GM12865 (cell line): ENCODE measurements around the gene SERPINB1.

Experiments
- DNase-seq: peaks from one replicate; pipeline ENCODE4 v3.0.0; 2010; ENCODE audit warnings: low read depth
- H3K4me3 ChIP-seq: 2 replicates; pipeline ENCODE4 v1.5.1; 2011; ENCODE audit warnings: mild to moderate bottlenecking, low read depth, low read length, control low read depth
- TF ChIP-seq, protein P1 (sequence below): IDR thresholded peaks from 2 replicates; pipeline ENCODE4 v1.5.1; 2011; ENCODE audit warnings: low read length, control low read depth, low read depth, inconsistent platforms; ENCODE audit not compliant: insufficient read depth; ENCODE audit errors: missing control alignments

Gene SERPINB1

DNA sequence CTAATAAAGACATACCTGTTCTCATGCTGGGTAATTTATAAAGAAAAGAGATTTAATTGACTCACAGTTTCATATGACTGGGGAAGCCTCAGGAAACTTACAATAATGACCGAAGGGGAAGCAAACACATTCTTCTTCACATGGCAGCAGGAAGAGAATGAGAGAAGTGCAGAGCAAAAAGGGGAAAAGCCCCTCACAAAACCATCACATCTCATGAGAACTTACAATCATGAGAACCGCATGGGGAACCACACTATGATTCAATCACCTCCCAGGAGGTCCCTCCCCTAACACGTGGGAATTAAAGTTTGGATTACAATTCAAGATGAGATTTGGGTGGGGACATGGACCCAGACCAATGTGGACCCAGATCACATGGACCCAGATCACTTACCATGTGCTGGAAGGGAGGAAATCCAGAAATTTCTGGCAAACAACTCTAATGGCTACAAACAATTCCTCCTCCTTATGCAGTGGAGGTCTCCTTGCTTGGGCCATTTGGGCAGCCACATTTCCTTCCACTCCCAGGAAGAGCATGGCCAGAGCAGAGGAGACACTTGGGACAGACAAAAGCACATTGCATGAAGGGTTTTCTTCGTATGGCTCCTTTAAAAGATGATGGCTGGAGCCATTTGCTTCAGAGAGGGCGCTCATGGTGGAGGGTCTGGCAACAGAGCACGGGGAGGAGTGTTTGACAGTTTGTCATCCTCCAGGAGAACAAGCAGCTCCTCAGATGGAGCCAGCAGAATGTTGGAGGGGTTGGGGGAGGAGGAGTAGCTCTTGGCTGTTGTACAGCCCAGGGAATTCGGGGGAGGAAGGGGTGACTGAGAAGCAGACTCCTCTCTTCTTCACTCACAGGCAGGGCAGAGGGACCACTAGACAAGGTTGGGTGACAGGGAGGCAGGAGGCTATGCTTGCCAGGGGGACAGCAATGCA lies 31.0 kb upstream of the SERPINB1 start:
- H3K4me3 ChIP-seq, result no peak overlapping the region
- DNase-seq, result peak; percentile 57
- TF ChIP-seq, protein P1, sequence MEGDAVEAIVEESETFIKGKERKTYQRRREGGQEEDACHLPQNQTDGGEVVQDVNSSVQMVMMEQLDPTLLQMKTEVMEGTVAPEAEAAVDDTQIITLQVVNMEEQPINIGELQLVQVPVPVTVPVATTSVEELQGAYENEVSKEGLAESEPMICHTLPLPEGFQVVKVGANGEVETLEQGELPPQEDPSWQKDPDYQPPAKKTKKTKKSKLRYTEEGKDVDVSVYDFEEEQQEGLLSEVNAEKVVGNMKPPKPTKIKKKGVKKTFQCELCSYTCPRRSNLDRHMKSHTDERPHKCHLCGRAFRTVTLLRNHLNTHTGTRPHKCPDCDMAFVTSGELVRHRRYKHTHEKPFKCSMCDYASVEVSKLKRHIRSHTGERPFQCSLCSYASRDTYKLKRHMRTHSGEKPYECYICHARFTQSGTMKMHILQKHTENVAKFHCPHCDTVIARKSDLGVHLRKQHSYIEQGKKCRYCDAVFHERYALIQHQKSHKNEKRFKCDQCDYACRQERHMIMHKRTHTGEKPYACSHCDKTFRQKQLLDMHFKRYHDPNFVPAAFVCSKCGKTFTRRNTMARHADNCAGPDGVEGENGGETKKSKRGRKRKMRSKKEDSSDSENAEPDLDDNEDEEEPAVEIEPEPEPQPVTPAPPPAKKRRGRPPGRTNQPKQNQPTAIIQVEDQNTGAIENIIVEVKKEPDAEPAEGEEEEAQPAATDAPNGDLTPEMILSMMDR, result no peak

DNA sequence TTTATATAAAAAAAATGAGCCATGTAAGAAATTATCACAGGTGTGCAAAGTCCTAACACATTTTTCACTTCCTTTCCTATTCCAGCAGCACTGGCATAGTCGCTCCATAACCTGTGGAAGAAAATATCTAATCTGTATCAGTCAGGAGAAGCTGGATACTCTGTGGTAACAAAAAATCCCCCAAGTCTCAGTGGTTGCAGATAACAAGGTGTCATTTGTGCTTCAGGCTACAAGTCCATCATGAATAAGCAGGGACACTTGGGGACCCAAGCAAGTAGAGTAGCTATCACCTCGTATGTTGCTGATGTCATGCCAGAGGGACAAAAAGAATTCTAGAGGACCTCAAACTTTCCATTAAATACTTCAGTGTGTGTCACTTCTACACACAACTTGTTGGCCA lies 30.3 kb upstream of the SERPINB1 start:
- DNase-seq, result no peak
- TF ChIP-seq, protein P1, result no peak
- H3K4me3 ChIP-seq, result no peak overlapping the region

DNA sequence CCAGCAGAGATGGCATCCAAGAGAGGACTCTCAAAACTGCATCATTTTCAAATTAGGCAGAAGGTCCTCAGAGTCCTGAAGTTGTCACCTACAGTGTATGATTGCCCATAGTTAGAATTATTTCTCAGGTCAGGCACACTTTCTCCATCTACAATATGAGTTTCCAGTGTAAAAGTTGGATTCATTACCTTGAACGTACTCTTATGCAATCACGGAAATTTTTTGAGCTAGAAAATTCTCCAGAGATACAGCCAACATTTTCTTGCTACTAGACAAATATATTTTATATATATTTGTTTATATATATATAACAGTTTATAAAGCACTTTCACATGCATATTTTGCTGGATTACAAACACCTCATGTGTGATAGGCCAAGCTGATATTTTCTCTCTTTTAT lies 29.4 kb upstream of the SERPINB1 start:
- TF ChIP-seq, protein P1, result no peak
- no peak for DNase-seq
- H3K4me3 ChIP-seq, result no peak overlapping the region

DNA sequence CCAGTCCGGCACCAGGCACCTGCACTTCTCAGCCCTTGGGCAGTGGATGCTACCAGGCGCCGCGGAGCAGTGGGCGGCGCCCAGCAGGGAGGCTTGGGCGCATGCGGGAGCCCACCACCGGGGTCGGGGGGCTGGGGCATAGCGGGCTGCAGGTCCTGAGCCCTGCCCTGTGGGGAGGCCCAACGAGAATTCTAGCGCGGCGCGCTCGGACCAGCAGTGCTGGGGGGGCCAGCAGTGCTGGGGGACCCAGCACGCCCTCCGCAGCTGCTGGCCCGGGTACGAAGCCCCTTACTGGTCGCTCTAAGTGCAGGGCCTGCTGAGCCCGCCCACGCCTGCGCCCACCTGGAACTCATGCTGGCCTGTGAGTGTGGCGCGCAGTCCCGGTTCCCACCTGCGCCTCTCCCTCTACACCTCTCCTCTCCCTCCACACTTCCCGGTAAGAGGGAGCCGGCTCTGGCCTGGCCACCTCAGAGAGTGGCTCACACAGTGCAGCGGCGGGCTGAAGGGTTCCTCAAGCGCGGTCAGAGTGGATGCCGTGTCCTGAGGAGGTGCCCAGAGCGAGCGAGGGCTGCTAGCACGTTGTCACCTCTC lies 28.5 kb upstream of the SERPINB1 start:
- TF ChIP-seq, protein P1, result no peak
- DNase-seq, result no peak

DNA sequence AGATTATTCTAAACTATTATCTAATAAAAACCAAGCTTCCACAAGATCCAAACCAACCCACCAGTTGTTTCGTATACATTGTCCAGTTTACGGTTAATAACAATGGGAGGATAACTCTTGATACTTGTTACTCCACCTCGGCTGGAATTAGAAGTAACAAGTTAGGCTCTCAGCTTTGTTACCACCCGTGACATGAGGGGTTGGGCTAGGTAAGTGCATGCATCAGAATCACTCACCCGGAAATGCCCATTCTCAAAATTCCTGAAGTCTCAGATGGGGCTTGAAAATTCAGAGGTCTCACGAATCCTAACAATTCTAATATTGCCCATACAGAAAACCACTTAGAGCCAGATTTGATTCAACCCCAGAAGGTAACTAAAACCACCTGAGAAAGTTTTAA lies 27.0 kb upstream of the SERPINB1 start:
- TF ChIP-seq, protein P1, result no peak
- no peak overlapping the region for H3K4me3 ChIP-seq
- DNase-seq, result no peak

More for the DNA sequence above, 28.5 kb upstream of the SERPINB1 start:
- no peak overlapping the region for H3K4me3 ChIP-seq

DNA sequence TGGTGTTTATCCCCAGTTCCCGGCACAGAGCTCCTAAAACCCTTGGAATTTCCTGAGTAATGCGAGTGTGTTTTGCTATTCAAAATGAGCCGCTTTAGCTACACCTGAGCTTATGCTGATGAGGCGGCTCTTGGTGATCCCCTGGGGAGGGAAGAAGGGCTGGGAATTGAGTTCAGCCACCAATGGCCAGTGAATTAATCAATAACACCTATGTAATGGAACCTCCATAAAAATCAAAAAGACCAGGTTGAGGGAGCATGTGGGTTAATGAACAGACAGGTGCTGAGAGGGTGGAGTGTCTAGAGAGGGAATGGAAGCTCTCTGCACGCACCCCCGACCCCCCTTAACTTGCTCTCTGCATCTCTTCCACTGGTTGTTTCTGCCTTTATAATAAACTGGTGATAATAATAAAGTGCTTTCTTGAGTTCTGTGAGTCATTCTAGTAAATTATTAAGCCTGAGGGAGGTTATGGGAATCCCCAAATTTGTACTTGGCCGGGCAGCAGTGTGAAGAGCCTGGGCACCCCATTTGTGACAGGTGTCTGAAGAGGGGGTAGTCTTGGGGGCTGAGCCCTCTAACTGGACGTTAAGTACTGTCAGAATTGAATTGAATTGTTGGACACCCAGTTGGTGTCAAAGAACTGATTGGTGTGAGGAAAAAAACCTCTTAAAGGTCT lies 24.6 kb upstream of the SERPINB1 start:
- peak; percentile 73 for DNase-seq
- peak overlapping the region; percentile 15; the same call in 1 of the 2 replicates for H3K4me3 ChIP-seq

More for the DNA sequence above, 24.6 kb upstream of the SERPINB1 start:
- TF ChIP-seq, protein P1, result no peak
